Activated B cell treated with CpG ODN at 0.5 μM for 24 hours (primary cell): ENCODE results near the gene WNT7A. TPM values are rescaled to one million over a fixed set of nuclear protein-coding genes. Genes with fewer than 3 reads are reported as not detected.

ENCODE experiments used
- ATAC-seq: fragments of 200-7000 bp; cut with Tn5 transposase; one replicate; pipeline ENCODE4 v1.10.0; 2021; ENCODE audit warnings: low read depth, mild to moderate bottlenecking, moderate library complexity
- CTCF ChIA-PET: fragments of 350-600 bp; sonication (Branson Sonifier 250); formaldehyde crosslinking; loops from one replicate; lab custom pipeline; 2021; ENCODE audit warnings: antibody characterized with exemption; lab: Charles Lee
- POLR2A ChIA-PET: fragments of 350-600 bp; sonication (Branson Sonifier 250); formaldehyde crosslinking; loops from one replicate; lab custom pipeline; 2021; ENCODE audit warnings: antibody characterized with exemption; lab: Charles Lee
- DNase-seq: peaks from one replicate; pipeline ENCODE4 v3.0.0; 2022
- H3K27ac Mint-ChIP-seq: one replicate; pipeline ENCODE4 v1.8.0; 2020; ENCODE audit warnings: mixed read lengths
- H3K27me3 Mint-ChIP-seq: one replicate; pipeline ENCODE4 v1.8.0; 2021; ENCODE audit warnings: mixed read lengths
- H3K36me3 Mint-ChIP-seq: one replicate; pipeline ENCODE4 v1.8.0; 2021; ENCODE audit warnings: low read depth, mixed read lengths
- H3K4me1 Mint-ChIP-seq: one replicate; pipeline ENCODE4 v1.8.0; 2021; ENCODE audit warnings: mixed read lengths
- H3K4me3 Mint-ChIP-seq: one replicate; pipeline ENCODE4 v1.8.0; 2020; ENCODE audit warnings: mild to moderate bottlenecking, mixed read lengths
- H3K9me3 Mint-ChIP-seq: one replicate; pipeline ENCODE4 v1.8.0; 2020; ENCODE audit warnings: mixed read lengths
- CTCF ChIP-seq: fragments of 200-600 bp; IDR thresholded peaks from one replicate; pipeline ENCODE4 v1.8.0; 2022; ENCODE audit warnings: antibody characterized with exemption, mild to moderate bottlenecking
- intact Hi-C: fragments of 100-400 bp; cut with micrococcal nuclease; formaldehyde crosslinking; loops from one replicate; pipeline ENCODE4 v1.15.1; 2024
- total RNA-seq: library from RNA; stranded (reverse); gene quantifications from 2 replicates; pipeline ENCODE4 v1.2.3, GENCODE V29; 2022

Gene WNT7A
- total RNA-seq, 1 donor from 2014 or later: not detected

GRCh38 chr3:13792051-13792490 is 87.8 kb downstream of the WNT7A start:
- H3K36me3 Mint-ChIP-seq: no peaks in the 10 kb centered on the region

GRCh38 chr3:13791198-13792050 is 88.4 kb downstream of the WNT7A start:
- Mint-ChIP-seq H3K27ac (no peak overlapping the region), H3K27me3 (peaks cover 13% of the 10 kb centered on the region), H3K4me1 (no peaks in the 10 kb centered on the region), H3K4me3 (no peak overlapping the region), H3K9me3 (no peaks in the 10 kb centered on the region), H3K36me3 (no peaks in the 10 kb centered on the region)
- no peak for TF ChIP-seq CTCF
- intact Hi-C loops: no loop called here
- ChIA-PET CTCF (no interaction called here), POLR2A (no interaction called here)
- ATAC-seq (no peak), DNase-seq (no peak)

More at GRCh38 chr3:13792051-13792490, 87.8 kb downstream of the WNT7A start:
- Mint-ChIP-seq H3K4me3 (no peak overlapping the region), H3K27me3 (peaks cover 18% of the 10 kb centered on the region), H3K9me3 (no peaks in the 10 kb centered on the region), H3K4me1 (no peaks in the 10 kb centered on the region), H3K27ac (no peak overlapping the region)
- intact Hi-C loops: no loop called here
- TF ChIP-seq CTCF: no peak
- ChIA-PET POLR2A (no interaction called here), CTCF (no interaction called here)
- no peak for ATAC-seq
- no peak for DNase-seq

GRCh38 chr3:13790376-13791197 is 89.3 kb downstream of the WNT7A start:
- H3K4me1 Mint-ChIP-seq: no peaks in the 10 kb centered on the region
- POLR2A ChIA-PET: no interaction called here
- H3K36me3 Mint-ChIP-seq: no peaks in the 10 kb centered on the region
- H3K27me3 Mint-ChIP-seq: peaks cover 12% of the 10 kb centered on the region
- no peak for TF ChIP-seq CTCF
- no peak overlapping the region for H3K27ac Mint-ChIP-seq
- intact Hi-C loops: no loop called here
- no peak overlapping the region for H3K4me3 Mint-ChIP-seq
- no peak for ATAC-seq
- CTCF ChIA-PET: no interaction called here
- no peak for DNase-seq
- no peaks in the 10 kb centered on the region for H3K9me3 Mint-ChIP-seq

GRCh38 chr3:13788522-13789424 is 91.1 kb downstream of the WNT7A start:
- no peaks in the 10 kb centered on the region for H3K9me3 Mint-ChIP-seq
- DNase-seq (no peak), ATAC-seq (no peak)
- no peaks in the 10 kb centered on the region for H3K36me3 Mint-ChIP-seq
- no peak overlapping the region for H3K27ac Mint-ChIP-seq
- H3K4me1 Mint-ChIP-seq: no peaks in the 10 kb centered on the region
- no peak overlapping the region for H3K4me3 Mint-ChIP-seq
- ChIA-PET CTCF (no interaction called here), POLR2A (no interaction called here)
- TF ChIP-seq CTCF: no peak
- H3K27me3 Mint-ChIP-seq: peaks cover 16% of the 10 kb centered on the region
- intact Hi-C loops: no loop called here
